GM12864 (cell line): Measurements from ENCODE around the gene ECEL1.
"Not testable (repeated sequence)": the region's sequence is repeated elsewhere in the genome, so short reads cannot be mapped to it uniquely, and the experiment has no call there.

Experiments
- DNase-seq: peaks from one replicate; pipeline ENCODE4 v3.0.0-alpha.2; 2011; ENCODE audit warnings: low read depth
- H3K4me3 ChIP-seq: 2 replicates; pipeline ENCODE4 v1.5.1; 2011; ENCODE audit warnings: mild to moderate bottlenecking, low read depth, low read length, control low read depth
- TF ChIP-seq, protein P1 (sequence below): IDR thresholded peaks from 2 replicates; pipeline ENCODE4 v1.5.1; 2011; ENCODE audit warnings: low read depth, mild to moderate bottlenecking, moderate library complexity, low read length, control low read depth, inconsistent platforms; ENCODE audit errors: missing control alignments

Gene ECEL1

GRCh38 chr2:232447638-232448303, 39.9 kb downstream of the ECEL1 start:
- TF ChIP-seq, protein P1, sequence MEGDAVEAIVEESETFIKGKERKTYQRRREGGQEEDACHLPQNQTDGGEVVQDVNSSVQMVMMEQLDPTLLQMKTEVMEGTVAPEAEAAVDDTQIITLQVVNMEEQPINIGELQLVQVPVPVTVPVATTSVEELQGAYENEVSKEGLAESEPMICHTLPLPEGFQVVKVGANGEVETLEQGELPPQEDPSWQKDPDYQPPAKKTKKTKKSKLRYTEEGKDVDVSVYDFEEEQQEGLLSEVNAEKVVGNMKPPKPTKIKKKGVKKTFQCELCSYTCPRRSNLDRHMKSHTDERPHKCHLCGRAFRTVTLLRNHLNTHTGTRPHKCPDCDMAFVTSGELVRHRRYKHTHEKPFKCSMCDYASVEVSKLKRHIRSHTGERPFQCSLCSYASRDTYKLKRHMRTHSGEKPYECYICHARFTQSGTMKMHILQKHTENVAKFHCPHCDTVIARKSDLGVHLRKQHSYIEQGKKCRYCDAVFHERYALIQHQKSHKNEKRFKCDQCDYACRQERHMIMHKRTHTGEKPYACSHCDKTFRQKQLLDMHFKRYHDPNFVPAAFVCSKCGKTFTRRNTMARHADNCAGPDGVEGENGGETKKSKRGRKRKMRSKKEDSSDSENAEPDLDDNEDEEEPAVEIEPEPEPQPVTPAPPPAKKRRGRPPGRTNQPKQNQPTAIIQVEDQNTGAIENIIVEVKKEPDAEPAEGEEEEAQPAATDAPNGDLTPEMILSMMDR: no peak
- no peak overlapping the region for H3K4me3 ChIP-seq
- no peak for DNase-seq

DNA sequence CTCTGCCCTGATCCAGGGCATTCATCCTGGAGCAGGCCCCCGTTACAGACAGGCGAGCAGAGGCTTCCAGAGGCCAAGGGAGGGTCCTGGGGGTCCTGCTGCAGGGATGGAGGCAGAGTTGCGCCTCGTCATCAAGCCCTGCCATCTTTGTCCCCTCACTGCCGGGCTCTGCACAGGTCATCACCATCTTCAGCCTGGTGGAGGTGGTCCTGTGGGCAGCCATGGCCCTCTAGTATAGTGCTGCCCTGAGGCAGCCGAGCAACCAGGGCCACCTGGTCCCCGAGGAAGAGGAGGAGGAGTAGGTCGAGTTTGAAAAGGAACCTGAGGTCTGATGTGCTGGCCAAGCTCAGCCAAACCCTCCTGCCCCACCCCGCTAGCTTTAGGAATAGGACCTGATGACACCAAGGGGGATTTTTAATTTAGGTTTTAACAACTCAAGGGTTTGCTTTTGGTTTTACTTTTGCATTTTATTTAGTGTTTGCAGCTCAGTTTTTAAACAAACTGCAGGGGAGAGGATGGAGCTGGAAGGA, 40.5 kb downstream of the ECEL1 start:
- DNase-seq: no peak
- no peak overlapping the region for H3K4me3 ChIP-seq
- TF ChIP-seq, protein P1: no peak

DNA sequence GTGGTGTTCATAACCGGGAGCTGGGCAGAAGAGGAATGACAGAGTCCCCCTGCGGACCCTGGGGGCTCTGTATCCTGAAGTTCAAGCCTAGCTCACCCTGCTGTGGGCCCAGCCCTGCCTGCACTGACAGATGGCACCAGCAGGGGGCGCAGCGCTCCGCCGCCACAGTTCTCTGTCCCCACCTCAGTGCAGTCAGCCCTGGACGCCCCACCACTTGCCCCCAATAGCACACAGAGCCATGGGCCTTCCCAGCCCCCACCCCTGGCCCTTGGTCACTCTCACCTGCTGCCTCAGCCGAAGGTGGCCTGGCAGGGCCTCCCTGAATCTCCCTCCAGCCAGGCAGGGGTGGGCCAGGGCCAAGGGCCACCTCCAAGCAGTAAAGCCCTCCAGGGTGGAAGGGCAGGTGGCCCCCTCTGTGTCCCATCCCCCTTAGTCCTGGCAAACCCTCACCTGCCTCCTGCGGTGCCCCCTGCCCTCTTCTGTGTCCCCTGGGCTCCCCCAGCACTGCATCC, 41.3 kb downstream of the ECEL1 start:
- not testable (repeated sequence) for DNase-seq, H3K4me3 ChIP-seq

- DNase-seq, H3K4me3 ChIP-seq: not testable (repeated sequence)
Observed at GRCh38 chr2:232445149-232445885, 42.3 kb downstream of the ECEL1 start.

GRCh38 chr2:232444409-232445148, 43.1 kb downstream of the ECEL1 start:
- H3K4me3 ChIP-seq: no peak overlapping the region
- TF ChIP-seq, protein P1: peak; percentile 89
- peak; percentile 29 for DNase-seq

DNA sequence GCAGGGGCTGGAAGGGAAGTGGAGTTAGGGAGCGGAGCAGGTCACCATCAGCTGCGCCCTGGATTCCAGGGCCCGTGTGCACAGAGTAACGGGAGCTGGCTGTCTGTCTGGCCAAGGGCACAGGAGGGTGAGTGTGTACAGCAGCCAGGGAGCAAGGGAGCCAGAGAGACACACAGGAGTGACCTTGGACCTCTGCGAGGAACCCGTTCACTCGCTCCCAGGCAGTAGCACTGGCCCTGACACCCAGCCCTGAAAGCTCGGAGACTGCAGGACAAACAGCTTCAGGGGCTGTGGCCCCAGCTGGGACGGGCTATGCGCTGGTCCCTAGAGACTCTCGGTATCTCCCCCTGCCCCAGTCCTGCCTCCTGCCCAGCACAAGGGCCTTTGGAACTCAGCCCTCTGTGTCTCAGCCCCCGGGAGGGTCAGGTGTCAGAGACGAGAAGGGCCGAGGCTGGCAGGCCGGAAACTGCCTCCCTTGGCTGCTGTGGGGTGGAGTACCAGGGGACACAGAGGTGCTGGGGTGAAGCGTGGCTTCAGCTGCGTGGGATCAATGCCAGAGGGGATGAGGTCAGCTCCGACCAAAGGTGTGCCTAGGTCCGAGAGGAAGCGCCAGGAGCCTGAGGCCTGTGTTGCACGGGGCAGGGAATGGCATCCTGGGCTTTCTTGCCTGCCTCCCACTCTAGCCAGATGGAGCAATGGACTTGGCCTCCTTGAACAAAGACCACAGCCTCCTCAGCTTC, 43.8 kb downstream of the ECEL1 start:
- not testable (repeated sequence) for H3K4me3 ChIP-seq, DNase-seq

GRCh38 chr2:232443047-232443446, 44.6 kb downstream of the ECEL1 start:
- H3K4me3 ChIP-seq: not testable (repeated sequence)

DNA sequence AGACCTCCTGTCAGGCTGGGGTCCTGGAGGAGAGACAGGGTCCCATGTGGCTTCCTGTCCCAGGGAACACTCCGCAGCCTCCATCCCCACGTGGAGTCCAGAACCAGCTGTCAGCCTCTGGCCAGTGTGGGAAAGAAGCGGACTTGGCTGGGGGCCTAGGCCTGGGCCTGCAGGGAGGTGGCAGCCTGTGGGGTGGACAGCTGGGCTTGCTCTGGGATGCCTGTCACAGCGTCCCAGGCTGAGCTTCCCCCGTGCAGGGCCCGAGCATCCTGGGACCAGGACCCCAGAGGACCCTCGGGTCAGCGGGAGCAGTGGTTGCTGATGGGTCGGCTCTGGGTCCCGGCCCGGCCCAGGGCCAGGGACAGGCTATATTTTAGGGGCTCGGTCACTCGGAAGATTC, 45.2 kb downstream of the ECEL1 start:
- DNase-seq, H3K4me3 ChIP-seq: not testable (repeated sequence)

More at GRCh38 chr2:232443047-232443446, 44.6 kb downstream of the ECEL1 start:
- DNase-seq: not testable (repeated sequence)

DNA sequence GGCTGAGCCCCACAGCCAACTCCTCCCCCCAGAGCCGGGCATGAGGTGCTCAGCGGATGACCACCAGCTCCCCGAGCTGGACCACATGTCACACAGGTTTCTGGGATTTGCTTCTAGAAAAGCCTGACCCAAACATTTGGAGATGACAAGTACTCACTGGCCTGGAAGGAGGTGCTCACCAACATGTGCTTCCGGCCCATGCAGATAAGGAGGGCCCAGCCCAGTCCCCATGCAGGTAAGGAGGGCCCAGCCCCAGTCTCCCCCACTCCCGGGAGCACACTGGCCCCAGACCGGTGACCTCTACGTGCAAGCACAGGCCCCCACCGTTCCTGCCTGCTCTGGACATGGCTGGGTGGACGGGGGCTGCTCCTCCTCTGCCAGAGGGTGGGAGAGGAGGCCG, 45.7 kb downstream of the ECEL1 start:
- not testable (repeated sequence) for DNase-seq, H3K4me3 ChIP-seq
